ENCODE data around the gene TRAPPC14. TPM values are rescaled to one million over a fixed set of nuclear protein-coding genes. Genes with fewer than 3 reads are reported as not detected.
A peak's percentile ranks its signal among the peaks of the same experiment; 100 is the strongest.

Gene TRAPPC14
- total and polyA plus RNA-seq, 2 of the 8 experiments (the other 6 are each of a cell fraction or from before 2014, with no cell fraction given): 11.9 to 22.1 TPM

DNA sequence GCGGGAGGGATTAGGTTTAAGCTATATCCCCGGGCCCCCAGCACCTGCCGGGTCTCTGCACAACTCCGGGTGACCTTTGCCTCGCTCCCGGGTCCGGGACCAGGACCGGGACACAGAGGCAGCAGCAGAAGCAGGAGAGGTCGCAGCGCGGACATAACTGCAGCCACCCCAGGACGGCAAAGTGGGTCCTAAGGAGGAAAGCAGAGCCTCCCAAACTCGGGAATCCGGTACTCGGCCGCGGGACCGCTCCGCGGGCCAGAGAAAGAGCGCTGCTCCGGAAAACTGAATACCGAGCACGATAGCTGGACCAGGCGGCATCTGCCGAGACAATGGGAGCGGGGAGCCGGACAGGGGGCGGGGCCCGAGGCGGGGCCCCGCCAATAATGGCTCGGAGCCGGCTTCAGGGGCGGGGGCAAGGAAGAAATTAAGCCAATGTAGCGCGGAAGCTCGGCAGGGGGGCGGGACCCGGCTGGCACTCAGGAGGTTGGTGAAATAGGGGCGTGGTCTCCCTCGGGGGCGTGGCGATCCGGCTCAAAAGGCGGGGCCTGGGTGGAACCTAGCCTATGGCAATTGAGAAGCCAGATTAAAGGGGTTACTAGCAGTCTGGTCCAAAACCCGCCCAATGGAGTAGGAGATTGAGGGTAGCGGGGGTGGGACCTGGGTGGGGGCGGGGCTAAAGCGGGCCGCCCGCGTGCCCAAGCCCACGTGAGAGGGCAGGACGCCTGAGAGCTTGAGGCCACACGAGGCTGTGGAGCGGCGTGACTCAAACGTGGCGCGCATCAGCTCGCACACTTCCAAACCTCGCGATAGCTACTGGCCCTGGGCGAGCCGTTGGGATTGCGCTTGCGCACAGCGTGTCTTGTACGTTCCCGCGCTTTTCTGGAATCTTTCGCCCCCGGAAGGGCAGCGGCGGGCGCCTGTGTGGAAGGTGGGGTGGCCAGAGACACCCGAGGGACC, 18.8 kb upstream of the TRAPPC14 start, which contains the start of the genes GPC2 and STAG3 (continued):
- no peak for TF ChIP-seq JUND (IDR thresholded peaks at IDR 0.05; ENCODE audit: low read length)
- TF ChIP-seq NRF1 (IDR thresholded peaks at IDR 0.05; ENCODE audit: low read depth, low read length): no peak
- no peak for TF ChIP-seq FOSL1 (IDR thresholded peaks at IDR 0.05; ENCODE audit: insufficient read depth, low read depth, low read length)
- TF ChIP-seq ZNF274 (IDR thresholded peaks at IDR 0.05; ENCODE audit: borderline replicate concordance, extremely low read depth, low read length): no peak
- TF ChIP-seq SP4 (IDR thresholded peaks at IDR 0.05; ENCODE audit: low read length): peak; percentile 54; the same call in 1 of the 2 replicates
- TF ChIP-seq NANOG (IDR thresholded peaks at IDR 0.05; ENCODE audit: insufficient read depth, low read depth, low read length, poor library complexity, severe bottlenecking): no peak
- TF ChIP-seq, protein P1, sequence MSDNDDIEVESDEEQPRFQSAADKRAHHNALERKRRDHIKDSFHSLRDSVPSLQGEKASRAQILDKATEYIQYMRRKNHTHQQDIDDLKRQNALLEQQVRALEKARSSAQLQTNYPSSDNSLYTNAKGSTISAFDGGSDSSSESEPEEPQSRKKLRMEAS (IDR thresholded peaks at IDR 0.05): peak; percentile 100
- TF ChIP-seq POU5F1 (IDR thresholded peaks at IDR 0.05; ENCODE audit: low read depth, low read length): no peak
- peak; percentile 69 for TF ChIP-seq SP1 (IDR thresholded peaks at IDR 0.05; ENCODE audit: low read depth, low read length)
- no peak for TF ChIP-seq TAF7 (optimal IDR thresholded peaks at IDR 0.05; ENCODE audit: borderline replicate concordance, low read depth, low read length)
- TF ChIP-seq TCF12 (IDR thresholded peaks at IDR 0.05; ENCODE audit: low read depth, low read length): no peak
- TF ChIP-seq CHD1 (IDR thresholded peaks at IDR 0.05; ENCODE audit: low read depth, low read length): no peak
- no peak for TF ChIP-seq YY1 (IDR thresholded peaks at IDR 0.05; ENCODE audit: low read depth, low read length)
- TF ChIP-seq HDAC6 (IDR thresholded peaks at IDR 0.05; ENCODE audit: low read depth, low read length): no peak
- 0 out of 2 replicates have a peak, but pooled peaks have one; percentile 15 for TF ChIP-seq CHD2 (IDR thresholded peaks at IDR 0.05; ENCODE audit: low read length)
- peak; percentile 68 for TF ChIP-seq USF2 (IDR thresholded peaks at IDR 0.05; ENCODE audit: low read length)
- TF ChIP-seq CREB1 (IDR thresholded peaks at IDR 0.05): no peak
- peak; percentile 58; the same call in 1 of the 2 replicates for TF ChIP-seq TBP (IDR thresholded peaks at IDR 0.05; ENCODE audit: low read depth, low read length)
- TF ChIP-seq CBX8 (IDR thresholded peaks at IDR 0.05; ENCODE audit: borderline replicate concordance, low read depth, low read length): no peak
- peak; percentile 56 for TF ChIP-seq ASH2L (IDR thresholded peaks at IDR 0.05; ENCODE audit: low read length)
- TF ChIP-seq E2F6 (IDR thresholded peaks at IDR 0.05): peak; percentile 99
- no peak for TF ChIP-seq GTF2F1 (IDR thresholded peaks at IDR 0.05; ENCODE audit: borderline replicate concordance, low read depth, low read length)
- TF ChIP-seq EP300 (IDR thresholded peaks at IDR 0.05; ENCODE audit: borderline replicate concordance in 1 of 2, low read depth in 2 of 2, low read length in 2 of 2): no peak

Measured in H1 (cell line).